ENCODE measurements around the gene NDUFV2.

GRCh38 chr18:9082711-9083510 is 19.6 kb upstream of the NDUFV2 start:
- TF ChIP-seq CTCF (IDR thresholded peaks at IDR 0.05) (no peak), POLR2A (IDR thresholded peaks at IDR 0.05) (no peak)

Data from Peyer's patch (tissue), 4 donors.